GM23338 (cell line): ENCODE results near the gene AJM1.

Experiments used
- CREB1 ChIP-seq: fragments of 250-450 bp; sonication (Bioruptor Pico); IDR thresholded peaks from 2 replicates; pipeline ENCODE4 v1.5.0; 2020; ENCODE audit warnings: low read depth, mild to moderate bottlenecking, moderate library complexity
- EZH2 ChIP-seq: fragments of 200-600 bp; sonication (generic); IDR thresholded peaks from one replicate; pipeline ENCODE4 v1.8.0; 2017; ENCODE audit warnings: antibody characterized with exemption, mild to moderate bottlenecking, low read depth; ENCODE audit not compliant: unreplicated experiment
- JUNB ChIP-seq: IDR thresholded peaks from one replicate; pipeline ENCODE4 v1.6.1; 2016; ENCODE audit warnings: antibody characterized with exemption; ENCODE audit not compliant: unreplicated experiment
- POLR2AphosphoS5 ChIP-seq: IDR thresholded peaks from 2 replicates; pipeline ENCODE4 v1.6.1; 2016; ENCODE audit warnings: antibody characterized with exemption, low read depth
- STAT1 ChIP-seq: IDR thresholded peaks from one replicate; pipeline ENCODE4 v1.6.1; 2016; ENCODE audit warnings: antibody characterized with exemption; ENCODE audit not compliant: unreplicated experiment
- TF ChIP-seq, protein P1 (sequence below), 2 experiments: fragments of 200-600 bp in 1 of 2; sonication (generic) in 1 of 2; conservative IDR thresholded peaks; 2 replicates each; pipeline versions ENCODE4 v1.5.1 to v1.6.1; 2016 to 2017; ENCODE audit warnings: antibody characterized with exemption in 2 of 2, low read depth in 2 of 2, mild to moderate bottlenecking in 2 of 2, moderate library complexity in 1 of 2
- TF ChIP-seq, protein P2 (sequence below): IDR thresholded peaks from one replicate; pipeline ENCODE4 v1.6.1; 2018; ENCODE audit warnings: antibody characterized with exemption; ENCODE audit not compliant: unreplicated experiment

DNA sequence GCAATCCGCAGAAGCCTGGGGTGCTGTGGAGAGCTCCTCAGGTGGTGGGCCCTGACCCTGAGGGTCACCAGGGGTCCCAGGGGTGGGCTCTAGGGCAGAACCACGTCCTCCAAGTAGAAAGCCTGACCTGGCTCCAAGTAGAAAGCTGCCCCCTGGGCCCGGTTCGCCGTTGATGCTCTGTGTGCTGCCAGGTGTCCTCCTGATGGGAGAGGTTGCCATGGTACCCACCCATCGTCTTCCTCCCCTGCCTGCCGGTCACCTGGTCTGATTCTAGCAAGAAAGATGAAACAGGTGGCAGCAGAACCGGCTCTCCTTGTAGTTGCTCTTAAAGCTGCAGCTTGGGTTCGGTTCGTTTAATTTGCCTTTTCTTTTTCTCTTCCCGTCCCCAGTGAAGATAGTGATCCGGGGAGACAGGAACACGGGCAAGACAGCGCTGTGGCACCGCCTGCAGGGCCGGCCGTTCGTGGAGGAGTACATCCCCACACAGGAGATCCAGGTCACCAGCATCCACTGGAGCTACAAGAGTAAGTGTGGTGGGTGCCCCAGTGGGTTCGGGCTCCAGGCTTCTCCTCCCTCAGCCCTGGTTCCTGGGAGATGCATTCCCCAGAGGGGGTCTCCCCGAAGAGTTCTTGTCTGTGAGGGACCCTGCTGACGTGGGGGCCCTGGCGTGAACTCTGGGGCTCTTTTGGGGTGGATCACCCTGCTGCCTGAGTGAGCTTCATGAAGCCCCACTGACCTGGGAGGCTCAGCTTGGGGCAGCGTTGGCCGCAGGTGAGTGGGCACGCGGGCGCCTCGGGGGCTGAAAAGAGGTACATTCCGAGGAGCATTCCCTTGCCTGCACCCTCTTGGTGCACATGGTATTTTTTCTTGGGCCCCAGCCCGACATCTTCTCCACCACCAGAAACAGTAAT lies 18.9 kb upstream of the AJM1 start:
- TF ChIP-seq, protein P1, sequence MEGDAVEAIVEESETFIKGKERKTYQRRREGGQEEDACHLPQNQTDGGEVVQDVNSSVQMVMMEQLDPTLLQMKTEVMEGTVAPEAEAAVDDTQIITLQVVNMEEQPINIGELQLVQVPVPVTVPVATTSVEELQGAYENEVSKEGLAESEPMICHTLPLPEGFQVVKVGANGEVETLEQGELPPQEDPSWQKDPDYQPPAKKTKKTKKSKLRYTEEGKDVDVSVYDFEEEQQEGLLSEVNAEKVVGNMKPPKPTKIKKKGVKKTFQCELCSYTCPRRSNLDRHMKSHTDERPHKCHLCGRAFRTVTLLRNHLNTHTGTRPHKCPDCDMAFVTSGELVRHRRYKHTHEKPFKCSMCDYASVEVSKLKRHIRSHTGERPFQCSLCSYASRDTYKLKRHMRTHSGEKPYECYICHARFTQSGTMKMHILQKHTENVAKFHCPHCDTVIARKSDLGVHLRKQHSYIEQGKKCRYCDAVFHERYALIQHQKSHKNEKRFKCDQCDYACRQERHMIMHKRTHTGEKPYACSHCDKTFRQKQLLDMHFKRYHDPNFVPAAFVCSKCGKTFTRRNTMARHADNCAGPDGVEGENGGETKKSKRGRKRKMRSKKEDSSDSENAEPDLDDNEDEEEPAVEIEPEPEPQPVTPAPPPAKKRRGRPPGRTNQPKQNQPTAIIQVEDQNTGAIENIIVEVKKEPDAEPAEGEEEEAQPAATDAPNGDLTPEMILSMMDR (conservative IDR thresholded peaks at IDR 0.05; ENCODE audit: low read depth in 2 of 2) = no peak
- no peak for TF ChIP-seq POLR2AphosphoS5
- no peak for TF ChIP-seq EZH2
- no peak for TF ChIP-seq CREB1 (CRISPR knock-in tag)
- TF ChIP-seq JUNB = no peak
- TF ChIP-seq STAT1 = no peak
- TF ChIP-seq, protein P2, sequence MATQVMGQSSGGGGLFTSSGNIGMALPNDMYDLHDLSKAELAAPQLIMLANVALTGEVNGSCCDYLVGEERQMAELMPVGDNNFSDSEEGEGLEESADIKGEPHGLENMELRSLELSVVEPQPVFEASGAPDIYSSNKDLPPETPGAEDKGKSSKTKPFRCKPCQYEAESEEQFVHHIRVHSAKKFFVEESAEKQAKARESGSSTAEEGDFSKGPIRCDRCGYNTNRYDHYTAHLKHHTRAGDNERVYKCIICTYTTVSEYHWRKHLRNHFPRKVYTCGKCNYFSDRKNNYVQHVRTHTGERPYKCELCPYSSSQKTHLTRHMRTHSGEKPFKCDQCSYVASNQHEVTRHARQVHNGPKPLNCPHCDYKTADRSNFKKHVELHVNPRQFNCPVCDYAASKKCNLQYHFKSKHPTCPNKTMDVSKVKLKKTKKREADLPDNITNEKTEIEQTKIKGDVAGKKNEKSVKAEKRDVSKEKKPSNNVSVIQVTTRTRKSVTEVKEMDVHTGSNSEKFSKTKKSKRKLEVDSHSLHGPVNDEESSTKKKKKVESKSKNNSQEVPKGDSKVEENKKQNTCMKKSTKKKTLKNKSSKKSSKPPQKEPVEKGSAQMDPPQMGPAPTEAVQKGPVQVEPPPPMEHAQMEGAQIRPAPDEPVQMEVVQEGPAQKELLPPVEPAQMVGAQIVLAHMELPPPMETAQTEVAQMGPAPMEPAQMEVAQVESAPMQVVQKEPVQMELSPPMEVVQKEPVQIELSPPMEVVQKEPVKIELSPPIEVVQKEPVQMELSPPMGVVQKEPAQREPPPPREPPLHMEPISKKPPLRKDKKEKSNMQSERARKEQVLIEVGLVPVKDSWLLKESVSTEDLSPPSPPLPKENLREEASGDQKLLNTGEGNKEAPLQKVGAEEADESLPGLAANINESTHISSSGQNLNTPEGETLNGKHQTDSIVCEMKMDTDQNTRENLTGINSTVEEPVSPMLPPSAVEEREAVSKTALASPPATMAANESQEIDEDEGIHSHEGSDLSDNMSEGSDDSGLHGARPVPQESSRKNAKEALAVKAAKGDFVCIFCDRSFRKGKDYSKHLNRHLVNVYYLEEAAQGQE = no peak
